IMR-90 (cell line): ENCODE results near the gene DIP2C. TPM values are rescaled to one million over a fixed set of nuclear protein-coding genes. Genes with fewer than 3 reads are reported as not detected.

Source experiments
- ATAC-seq: fragments of 200-7000 bp; cut with Tn5 transposase; 2 replicates; pipeline ENCODE4 v1.9.1; 2020; ENCODE audit warnings: low read depth, mild to moderate bottlenecking, moderate library complexity
- BruUV-seq: library from RNA; stranded (reverse); fragments of 400-500 nt; replicated peaks from 2 replicates; lab custom pipeline; 2021; lab: Mats Ljungman, UMichigan
- CTCF ChIA-PET: fragments of 300-600 bp; formaldehyde crosslinking; extraction: SDS; loops from one replicate; lab custom pipeline; 2021; ENCODE audit warnings: antibody characterized with exemption; lab: Yijun Ruan, JAX
- POLR2A ChIA-PET: fragments of 300-600 bp; sonication (Branson Sonifier 250); formaldehyde crosslinking; loops from one replicate; lab custom pipeline; 2022; ENCODE audit warnings: antibody characterized with exemption; ENCODE audit not compliant: unreplicated experiment; lab: Charles Lee
- DNase-seq: peaks from one replicate; pipeline ENCODE4 v3.0.0; 2013
- H2AFZ ChIP-seq: replicated peaks from 2 replicates; pipeline ENCODE3; 2013; ENCODE audit warnings: low read length, mild to moderate bottlenecking; ENCODE audit not compliant: poor library complexity
- H2AK5ac ChIP-seq: 2 replicates; pipeline ENCODE4 v1.6.1; 2013; ENCODE audit warnings: low read depth, low read length, inconsistent platforms
- H2AK9ac ChIP-seq: replicated peaks from 2 replicates; pipeline ENCODE3; 2013; ENCODE audit warnings: mild to moderate bottlenecking, low read depth, low read length, moderate library complexity; ENCODE audit not compliant: poor library complexity
- H2BK120ac ChIP-seq: 2 replicates; pipeline ENCODE4 v1.6.1; 2013; ENCODE audit warnings: low read depth, low read length, inconsistent platforms
- H2BK15ac ChIP-seq: 3 replicates; pipeline ENCODE4 v1.6.1; 2013; ENCODE audit warnings: low read depth, low read length, inconsistent platforms
- H2BK20ac ChIP-seq: 2 replicates; pipeline ENCODE4 v1.6.1; 2013; ENCODE audit warnings: low read depth, mild to moderate bottlenecking, inconsistent platforms, low read length, moderate library complexity
- H2BK5ac ChIP-seq: 2 replicates; pipeline ENCODE4 v1.6.1; 2013; ENCODE audit warnings: mild to moderate bottlenecking, low read depth, low read length, inconsistent platforms; ENCODE audit not compliant: poor library complexity, severe bottlenecking
- H3K14ac ChIP-seq: replicated peaks from 2 replicates; pipeline ENCODE4 v1.6.1; 2013; ENCODE audit warnings: low read depth, low read length, inconsistent platforms
- H3K18ac ChIP-seq: 2 replicates; pipeline ENCODE4 v1.6.1; 2013; ENCODE audit warnings: low read depth, low read length, control low read depth
- H3K23ac ChIP-seq: 2 replicates; pipeline ENCODE4 v1.6.1; 2013; ENCODE audit warnings: low read depth, low read length, inconsistent platforms
- H3K27ac ChIP-seq: 2 replicates; pipeline ENCODE4 v1.5.1; 2013; ENCODE audit warnings: mild to moderate bottlenecking, control low read depth, low read length; ENCODE audit not compliant: insufficient read depth
- H3K27me3 ChIP-seq: 2 replicates; pipeline ENCODE4 v1.6.1; 2013; ENCODE audit warnings: low read length; ENCODE audit not compliant: control insufficient read depth, insufficient read depth
- H3K36me3 ChIP-seq: 2 replicates; pipeline ENCODE4 v1.6.1; 2013; ENCODE audit warnings: low read length, mixed read lengths; ENCODE audit not compliant: control insufficient read depth, insufficient read depth
- H3K4ac ChIP-seq: 2 replicates; pipeline ENCODE4 v1.6.1; 2013; ENCODE audit warnings: low read depth, low read length, inconsistent platforms
- H3K4me1 ChIP-seq: 2 replicates; pipeline ENCODE4 v1.6.1; 2013; ENCODE audit warnings: low read length, mixed read lengths; ENCODE audit not compliant: control insufficient read depth, insufficient read depth
- H3K4me2 ChIP-seq: 2 replicates; pipeline ENCODE4 v1.6.1; 2013; ENCODE audit warnings: low read depth, mild to moderate bottlenecking, control low read depth, low read length, moderate library complexity
- H3K4me3 ChIP-seq: 2 replicates; pipeline ENCODE4 v1.5.1; 2013; ENCODE audit warnings: low read depth, mild to moderate bottlenecking, control low read depth, low read length, moderate library complexity; ENCODE audit not compliant: insufficient read depth
- H3K56ac ChIP-seq: 2 replicates; pipeline ENCODE4 v1.6.1; 2013; ENCODE audit warnings: low read length, inconsistent platforms; ENCODE audit not compliant: insufficient read depth; ENCODE audit errors: extremely low read depth
- H3K79me1 ChIP-seq, 2 experiments: 2 replicates each; pipeline ENCODE4 v1.6.1; 2013; ENCODE audit warnings: low read length in 2 of 2, inconsistent platforms in 1 of 2, low read depth in 1 of 2
- H3K9ac ChIP-seq: 2 replicates; pipeline ENCODE4 v1.6.1; 2013; ENCODE audit warnings: low read depth, low read length, control low read depth
- H3K9me1 ChIP-seq: 2 replicates; pipeline ENCODE4 v1.6.1; 2013; ENCODE audit warnings: low read length, inconsistent platforms; ENCODE audit not compliant: insufficient read depth
- H3K9me3 ChIP-seq: 2 replicates; pipeline ENCODE4 v1.6.1; 2013; ENCODE audit warnings: low read length; ENCODE audit not compliant: control insufficient read depth, insufficient read depth
- H4K20me1 ChIP-seq: 2 replicates; pipeline ENCODE4 v1.6.1; 2013; ENCODE audit warnings: low read length, inconsistent platforms; ENCODE audit not compliant: insufficient read depth
- H4K5ac ChIP-seq: 2 replicates; pipeline ENCODE4 v1.6.1; 2013; ENCODE audit warnings: mild to moderate bottlenecking, low read depth, low read length, control low read depth
- H4K8ac ChIP-seq, 2 experiments: 2 replicates each; pipeline ENCODE4 v1.6.1; 2013; ENCODE audit warnings: low read depth in 2 of 2, low read length in 2 of 2, control low read depth in 1 of 2, inconsistent platforms in 1 of 2
- H4K91ac ChIP-seq: 2 replicates; pipeline ENCODE4 v1.6.1; 2013; ENCODE audit warnings: low read depth, low read length, inconsistent platforms; ENCODE audit not compliant: insufficient read depth
- BHLHE40 ChIP-seq: fragments of 150-350 bp; IDR thresholded peaks from 2 replicates; pipeline ENCODE4 v1.6.1; 2016; ENCODE audit warnings: mild to moderate bottlenecking, low read depth, low read length
- ELK1 ChIP-seq: fragments of 150-350 bp; IDR thresholded peaks from 2 replicates; pipeline ENCODE4 v1.6.1; 2016; ENCODE audit warnings: low read depth, mild to moderate bottlenecking, low read length, moderate library complexity, borderline replicate concordance
- FOS ChIP-seq: fragments of 150-350 bp; IDR thresholded peaks from 2 replicates; pipeline ENCODE4 v1.6.1; 2016; ENCODE audit warnings: low read depth, low read length
- MAZ ChIP-seq: IDR thresholded peaks from 2 replicates; pipeline ENCODE4 v1.6.1; 2012; ENCODE audit warnings: low read depth, mild to moderate bottlenecking, low read length, improper control_type of control experiment, moderate library complexity, borderline replicate concordance
- NFE2L2 ChIP-seq: fragments of 150-350 bp; IDR thresholded peaks from 2 replicates; pipeline ENCODE4 v1.6.1; 2016; ENCODE audit warnings: low read depth, mild to moderate bottlenecking, low read length
- POLR2A ChIP-seq: IDR thresholded peaks from 2 replicates; pipeline ENCODE4 v1.6.1; 2012; ENCODE audit warnings: mild to moderate bottlenecking, low read depth, low read length
- SMC3 ChIP-seq: fragments of 150-350 bp; IDR thresholded peaks from 2 replicates; pipeline ENCODE4 v1.6.1; 2016; ENCODE audit warnings: low read depth, mild to moderate bottlenecking, antibody characterized with exemption, low read length, moderate library complexity
- WGBS, 2 experiments: methylation state at CpG; one replicate each; pipeline versions ENCODE4 v1.1.5 to v1.1.7; 2013; ENCODE audit warnings: missing lambda C conversion rate in 2 of 2; ENCODE audit not compliant: insufficient read length in 1 of 2; ENCODE audit errors: extremely low coverage in 2 of 2; 5-methylcytosine and 5-hydroxymethylcytosine counted together
- dilution Hi-C: fragments of 300-500 bp; cut with HindIII; formaldehyde crosslinking; loops from one replicate; pipeline ENCODE4 v1.14.3; 2018; ENCODE audit warnings: low sequenced_read_pairs; ENCODE audit not compliant: unreplicated experiment
- in situ Hi-C: fragments of 300-500 bp; cut with MboI; formaldehyde crosslinking; loops from 3 replicates; pipeline ENCODE4 v1.14.3; 2019; ENCODE audit warnings: low sequenced_read_pairs, inconsistent platforms, mixed read lengths
- intact Hi-C: fragments of 100-400 bp; cut with micrococcal nuclease; formaldehyde crosslinking; loops from 2 replicates; pipeline ENCODE4 v1.10.0; 2022
- polyA plus RNA-seq, 3 experiments: library from polyadenylated mRNA; depleted of rRNA; stranded (reverse); fragments of >200 nt; gene quantifications; 2 replicates each; pipeline ENCODE4 v1.2.3, GENCODE V29; 2012; ENCODE audit warnings: low replicate concordance in 1 of 3
- total RNA-seq: library from RNA; depleted of rRNA; stranded (reverse); fragments of >200 nt; gene quantifications from 2 replicates; pipeline ENCODE4 v1.2.3, GENCODE V29; 2012

Gene DIP2C
- total and polyA plus RNA-seq, 2 of the 4 experiments (the other 2 are of a cell fraction) = 8.6 to 17.3 TPM

DNA sequence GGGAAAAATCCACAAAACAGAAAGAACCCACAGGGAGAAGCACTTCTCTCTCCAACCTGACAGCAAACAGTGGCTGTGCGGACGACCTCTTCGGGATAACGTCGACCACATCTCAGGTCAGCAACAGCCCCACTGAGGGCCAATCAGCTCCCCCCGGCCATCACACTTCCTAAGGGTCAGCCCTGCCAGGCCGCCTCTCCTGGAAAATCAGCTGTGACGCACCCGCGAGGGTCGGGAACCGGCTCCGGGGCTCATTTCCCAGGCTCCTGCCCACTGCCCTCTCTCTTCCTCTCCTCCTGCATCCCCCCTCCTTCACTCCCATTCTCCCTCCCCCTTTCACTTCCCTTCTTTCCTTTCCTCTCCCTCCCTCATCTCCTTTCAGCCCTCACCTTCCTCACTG, 118.3 kb downstream of the DIP2C start:
- Histone ChIP-seq H4K91ac (no peak overlapping the region), H3K9me3 (peaks cover 5% of the 10 kb centered on the region), H2BK15ac (no peak overlapping the region), H3K4ac (no peak overlapping the region; the same call in 1 of the 2 replicates), H3K56ac (no peak overlapping the region), H2AFZ (no peak overlapping the region), H2AK5ac (no peak overlapping the region; the same call in 1 of the 2 replicates), H4K20me1 (peaks cover 88% of the 10 kb centered on the region), H2BK20ac (no peak overlapping the region), H4K5ac (no peak overlapping the region), H2BK120ac (no peak overlapping the region), H2BK5ac (no peak overlapping the region), H3K18ac (no peak overlapping the region), H3K79me1 (peaks cover 55 to 94% of the 10 kb centered on the region in 2 experiments), H3K27me3 (no peaks in the 10 kb centered on the region), H3K4me2 (no peak overlapping the region; the same call in 1 of the 2 replicates), H2AK9ac (no peak overlapping the region), H3K4me3 (no peak overlapping the region), H3K14ac (0 out of 2 replicates have a peak overlapping the region, but pooled peaks have one; percentile 18), H3K27ac (no peak overlapping the region), H3K9ac (no peak overlapping the region), H4K8ac (no peak overlapping the region), H3K36me3 (no peaks in the 10 kb centered on the region), H3K4me1 (peaks cover 9% of the 10 kb centered on the region), H3K9me1 (peaks cover 31% of the 10 kb centered on the region), H3K23ac (no peak overlapping the region)
- intact Hi-C loops (no loop called here), in situ Hi-C loops (no loop called here), dilution Hi-C loops (no loop called here)
- no TSS peak for BruUV-seq
- no peak for ATAC-seq
- ChIA-PET CTCF (interaction anchor here (1.0 kb wide), 1 partner anchor 9 kb away, joined by 3 read pairs; no protein-coding TSS in a partner anchor), POLR2A (no interaction called here)
- DNase-seq = no peak
- no peak for TF ChIP-seq MAZ
- no peak for TF ChIP-seq NFE2L2
- TF ChIP-seq ELK1 = no peak
- no peak for TF ChIP-seq BHLHE40
- TF ChIP-seq FOS = no peak
- TF ChIP-seq POLR2A = no peak
- TF ChIP-seq SMC3 = no peak
- WGBS, 2 experiments = 78% methylated on average over 13 of the region's 13 CpGs; no CpG with 5 or more reads in 1 of the 2 experiments
